HG03354 (cell line): ENCODE data around the gene ITGA5.

Source experiments
- ATAC-seq: cut with Tn5 transposase; IDR thresholded peaks from one replicate; pipeline ENCODE4 v1.9.1; 2021; ENCODE audit warnings: mild to moderate bottlenecking; ENCODE audit not compliant: unreplicated experiment, poor library complexity, severe bottlenecking

ITGA5 gene

DNA sequence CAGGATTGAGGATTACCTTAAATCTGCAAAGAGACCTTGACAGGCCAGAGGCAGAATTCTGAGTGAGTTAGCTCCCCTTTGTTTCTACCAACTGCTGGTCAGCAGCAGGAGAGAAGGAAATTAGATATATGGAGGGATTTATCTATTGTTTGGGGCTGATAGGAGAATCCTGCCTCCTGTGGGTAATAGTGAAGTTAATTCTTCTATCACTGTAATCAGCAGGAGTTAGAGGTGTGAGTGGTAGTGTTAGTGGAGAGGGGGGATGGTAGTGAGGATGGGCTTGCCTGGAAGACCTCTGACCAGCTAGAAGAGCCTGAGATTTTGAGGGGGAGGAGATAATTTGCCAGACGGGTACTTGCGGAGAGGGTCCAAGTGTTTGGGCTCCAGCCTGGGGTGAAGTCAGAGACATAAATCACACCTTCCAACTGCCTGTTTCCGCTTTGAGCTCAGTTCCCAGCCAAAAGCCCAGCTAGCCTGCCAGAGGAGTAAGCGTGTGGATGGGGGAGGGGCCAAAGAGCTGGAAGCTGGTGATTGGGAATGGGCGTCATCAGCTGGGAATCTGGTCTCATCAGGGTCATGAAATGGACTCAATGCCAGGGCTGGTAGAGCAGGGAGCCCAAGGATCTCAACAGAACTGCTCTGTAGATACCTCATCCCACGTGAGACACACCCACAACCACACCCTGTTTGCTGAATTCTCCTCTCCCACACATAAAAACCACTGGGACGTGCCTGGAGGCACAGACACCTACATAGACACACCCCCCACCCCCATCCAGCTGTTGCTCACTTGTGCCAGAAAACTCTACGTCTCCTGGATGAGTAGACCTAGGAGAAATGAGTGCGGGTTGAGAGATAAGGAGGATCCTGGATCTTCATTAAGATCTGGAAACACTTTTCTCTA lies 13.1 kb upstream of the ITGA5 start:
- no peak for ATAC-seq

DNA sequence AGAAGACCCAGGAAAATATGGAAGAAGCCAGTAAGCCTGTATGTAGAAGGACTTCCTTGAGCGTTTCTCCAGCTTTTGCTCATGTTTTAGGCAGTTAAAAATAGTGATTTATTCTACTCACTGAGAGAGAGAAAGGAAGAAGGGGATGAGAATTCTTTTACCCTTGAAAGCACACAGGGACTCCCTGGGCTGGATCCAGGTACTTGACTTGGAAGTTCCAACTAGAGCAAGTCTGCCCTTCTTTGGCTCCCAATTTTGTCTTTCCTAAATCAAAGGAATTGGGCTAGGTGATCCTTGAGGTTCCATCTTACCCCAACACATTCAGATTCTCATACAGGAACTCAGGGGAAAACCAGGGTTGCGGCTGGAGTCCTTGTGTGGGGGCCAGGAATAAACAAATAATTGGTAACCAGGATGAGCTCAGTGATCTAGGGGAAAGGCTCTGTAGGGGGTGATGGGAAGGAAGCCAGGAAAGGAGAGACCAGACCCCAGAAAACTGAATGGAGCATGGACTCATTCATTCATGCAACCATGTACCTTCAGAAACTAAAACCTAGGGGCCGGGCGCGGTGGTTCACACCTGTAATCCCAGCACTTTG lies 11.5 kb upstream of the ITGA5 start:
- no peak for ATAC-seq

DNA sequence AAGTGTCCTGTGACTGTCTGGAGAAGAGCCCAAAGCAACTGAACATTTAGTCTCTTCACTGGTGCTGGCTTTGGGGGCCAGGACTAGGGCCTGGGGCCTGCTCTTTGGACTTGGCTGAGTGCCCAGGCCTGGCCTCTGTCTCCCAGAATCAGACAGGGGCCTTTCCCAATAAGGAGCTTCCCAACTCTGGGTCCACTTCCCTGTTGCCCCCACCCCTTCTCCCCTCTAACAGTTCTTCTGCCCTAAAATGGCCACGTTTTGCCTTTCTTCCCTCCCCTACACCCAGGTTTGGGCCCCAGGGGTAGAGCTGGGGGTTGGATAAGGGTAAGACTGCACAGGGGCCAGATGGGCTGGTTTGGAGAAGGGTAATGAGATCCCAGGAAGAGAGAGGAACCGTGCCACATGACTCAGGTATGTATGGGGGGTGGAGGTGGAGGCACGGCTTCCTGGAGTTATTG lies 10.0 kb upstream of the ITGA5 start:
- ATAC-seq: no peak

DNA sequence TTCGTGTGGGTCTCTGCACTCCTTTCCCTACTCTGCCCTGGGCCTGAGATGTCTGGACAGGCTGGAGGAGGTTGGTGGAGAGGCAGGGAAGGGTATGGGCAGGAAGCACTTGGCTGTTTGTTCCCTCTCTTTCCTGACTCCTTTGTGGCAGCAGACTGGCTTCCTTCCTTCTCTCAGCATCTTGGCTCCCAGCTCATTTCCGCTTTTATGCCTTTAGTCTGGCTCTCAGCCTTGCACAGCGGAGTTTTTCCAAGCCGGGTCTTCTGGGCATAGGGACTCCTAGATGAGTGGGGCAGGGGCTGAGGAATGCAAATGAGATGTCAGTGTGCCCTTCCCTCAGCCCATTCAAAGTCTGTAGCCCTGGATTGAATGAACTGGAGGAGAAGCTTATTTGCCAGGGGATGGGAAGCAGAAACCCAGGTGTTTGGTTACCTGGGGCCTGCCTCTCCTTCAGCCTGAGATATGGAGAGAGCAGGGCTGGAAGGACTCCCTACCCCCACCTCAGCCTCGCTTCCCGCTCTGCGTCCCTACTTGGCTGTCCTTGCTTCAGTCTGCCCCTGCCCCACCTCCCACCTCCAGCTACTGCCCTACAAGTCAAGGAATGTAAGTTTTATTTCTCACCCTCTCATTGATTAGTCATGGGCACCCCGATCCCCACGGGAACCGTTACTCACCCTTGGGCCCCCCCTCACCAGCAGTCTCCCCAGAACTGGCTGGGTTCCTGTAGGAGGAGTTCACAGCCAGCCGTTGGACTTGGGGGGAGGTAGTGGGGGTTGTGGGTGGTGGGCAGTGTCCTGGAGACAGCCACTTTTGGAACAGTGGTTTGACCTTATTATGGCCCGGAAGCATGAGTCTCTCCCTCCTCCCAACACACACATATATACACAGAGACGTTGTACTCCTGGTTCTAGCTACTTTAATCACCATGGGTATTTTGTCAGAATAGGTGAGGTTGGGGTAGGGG lies 9.3 kb upstream of the ITGA5 start:
- ATAC-seq: no peak

DNA sequence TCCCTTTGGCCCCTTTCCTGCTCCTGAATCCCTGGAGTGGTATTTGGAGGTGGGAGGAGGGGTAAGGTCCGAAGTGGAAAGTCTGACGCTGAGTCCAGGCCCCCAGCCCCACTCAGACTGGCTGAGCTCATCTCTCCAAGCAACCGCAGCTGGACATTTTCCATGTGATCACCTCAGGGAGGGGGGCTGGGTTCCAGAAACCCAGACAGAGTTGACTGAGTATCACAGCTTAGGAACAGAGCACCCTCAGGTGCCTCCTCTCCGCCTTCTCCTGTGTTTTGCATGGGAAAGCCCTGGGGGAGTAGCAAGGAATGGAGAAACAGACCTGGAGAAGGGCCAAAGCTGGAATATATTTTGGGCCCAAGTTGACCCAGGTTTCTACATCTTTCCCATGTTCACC lies 8.0 kb upstream of the ITGA5 start:
- ATAC-seq: no peak

DNA sequence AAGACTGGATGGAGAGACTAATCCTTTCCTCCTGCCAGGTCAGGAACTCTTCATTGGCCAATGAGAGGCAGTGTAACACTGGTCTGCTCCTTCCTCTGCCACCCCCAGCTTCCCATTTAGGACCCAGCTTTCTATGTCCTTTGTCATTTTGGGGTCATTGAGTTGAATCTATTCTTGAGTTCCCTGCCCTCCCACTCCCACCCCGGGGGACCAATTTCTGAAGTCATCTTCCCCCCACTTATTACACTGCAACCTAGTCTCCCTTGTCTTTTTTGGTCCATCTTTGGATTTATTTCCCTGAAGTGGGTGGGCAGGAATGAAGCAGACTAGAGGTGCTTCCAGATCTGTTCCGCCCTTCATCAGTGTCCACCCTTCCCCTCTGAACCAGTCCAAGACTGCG lies 7.6 kb upstream of the ITGA5 start:
- no peak for ATAC-seq

DNA sequence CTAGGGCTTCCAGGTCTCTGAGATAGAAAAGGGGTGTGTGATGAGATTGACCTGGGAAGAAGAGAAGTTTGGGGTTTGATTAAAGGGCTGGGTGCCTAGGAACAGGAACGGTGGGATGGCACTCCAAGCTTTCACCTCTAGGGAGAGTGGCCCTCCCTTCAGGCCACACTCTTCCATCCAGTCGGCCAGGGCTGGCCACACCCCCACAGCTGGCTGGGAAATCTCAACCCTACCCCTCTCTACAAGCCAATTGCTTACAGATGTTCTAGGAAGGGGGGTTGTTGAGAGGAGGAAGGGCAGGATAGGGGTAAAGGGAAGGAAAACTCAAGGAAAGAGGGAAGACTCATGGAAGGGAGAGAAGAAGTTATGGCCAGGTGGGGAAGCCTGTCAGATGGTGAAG lies 6.6 kb upstream of the ITGA5 start:
- ATAC-seq: no peak

DNA sequence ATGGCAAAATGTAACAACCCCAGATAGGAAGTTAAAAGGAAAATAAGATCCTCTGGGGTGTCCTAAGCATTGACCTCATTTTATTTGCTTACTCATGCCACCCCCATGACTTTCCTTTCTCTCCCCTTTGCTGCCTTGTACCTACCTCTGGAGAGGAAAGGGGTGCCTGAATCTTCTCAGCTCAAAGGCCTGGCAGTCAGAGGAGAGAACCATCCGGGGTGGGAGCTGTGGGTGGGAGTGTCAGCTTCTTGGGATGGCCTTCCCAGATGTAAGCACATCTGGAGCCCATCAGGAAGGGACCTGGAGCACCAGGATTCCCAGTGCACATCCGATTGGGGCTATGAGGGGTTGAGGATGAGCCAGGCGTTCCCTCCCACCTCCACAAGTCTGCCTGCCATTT lies 5.2 kb upstream of the ITGA5 start:
- ATAC-seq: no peak

DNA sequence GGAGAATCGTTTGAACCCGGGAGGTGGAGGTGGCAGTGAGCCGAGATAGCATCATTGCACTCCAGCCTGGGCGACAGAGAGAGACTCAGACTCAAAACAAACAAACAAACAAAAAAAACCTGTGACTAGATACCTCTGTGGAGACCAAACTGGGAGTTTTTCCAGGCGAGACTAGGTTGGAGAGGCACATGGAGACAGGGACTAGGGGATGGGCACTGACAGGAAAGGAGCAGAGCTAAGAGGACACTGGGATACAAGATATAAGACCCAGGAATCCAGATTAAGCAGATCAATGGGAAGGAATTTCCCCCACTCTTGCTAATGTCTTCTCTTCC lies 4.7 kb upstream of the ITGA5 start:
- ATAC-seq: no peak

DNA sequence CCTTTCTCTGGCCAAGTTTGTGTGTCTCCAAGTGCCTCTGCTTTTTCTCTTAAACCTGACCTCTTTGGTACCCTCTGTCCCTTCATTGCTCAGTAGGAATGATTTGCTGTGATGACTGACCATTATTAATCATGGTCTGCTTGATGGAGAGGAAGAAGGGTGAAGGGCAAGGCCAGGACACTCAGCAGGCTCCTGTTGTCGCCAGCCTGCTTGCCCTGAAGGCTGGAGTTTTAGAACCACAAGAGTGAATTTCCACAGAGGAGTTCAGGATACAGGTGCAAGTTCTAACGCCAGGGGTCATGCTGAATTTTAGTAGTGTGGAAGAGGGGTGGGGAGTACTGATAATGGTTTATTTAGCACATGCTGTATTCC lies 2.8 kb upstream of the ITGA5 start:
- no peak for ATAC-seq

DNA sequence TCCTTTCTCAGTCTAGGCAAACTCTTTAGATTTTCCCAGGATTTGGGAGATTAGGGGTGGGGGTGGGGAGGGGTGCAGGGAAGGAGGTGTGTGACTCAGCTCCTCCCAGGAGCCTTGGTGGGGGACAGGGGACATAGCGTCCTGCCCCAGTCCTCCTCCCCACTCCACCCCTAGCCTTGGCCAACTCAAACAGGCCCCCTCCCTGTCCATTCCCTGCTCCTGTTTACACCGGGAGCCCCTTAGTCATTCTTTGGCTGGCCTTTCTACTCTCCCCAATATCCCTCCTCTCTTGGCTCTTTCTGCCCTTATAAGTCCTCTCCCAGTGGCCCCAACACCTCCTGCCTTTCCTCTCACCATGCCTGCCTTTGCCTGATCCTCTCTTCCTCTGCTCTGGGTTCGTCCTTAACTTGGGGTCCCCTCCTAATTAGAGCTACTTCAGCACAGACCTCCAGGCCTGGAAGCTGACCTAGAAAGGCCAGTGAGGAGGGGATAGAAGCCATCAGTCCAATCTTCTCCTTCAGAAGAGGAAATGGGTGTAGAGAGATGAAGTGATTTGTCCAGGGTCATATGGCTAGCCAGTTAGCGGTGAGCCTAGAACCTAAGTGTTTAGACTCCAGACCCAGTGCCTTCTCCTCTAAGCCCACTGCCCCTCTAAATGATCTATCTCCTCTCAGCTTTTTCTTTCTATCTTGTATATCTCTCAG lies 2.3 kb upstream of the ITGA5 start:
- ATAC-seq: no peak

DNA sequence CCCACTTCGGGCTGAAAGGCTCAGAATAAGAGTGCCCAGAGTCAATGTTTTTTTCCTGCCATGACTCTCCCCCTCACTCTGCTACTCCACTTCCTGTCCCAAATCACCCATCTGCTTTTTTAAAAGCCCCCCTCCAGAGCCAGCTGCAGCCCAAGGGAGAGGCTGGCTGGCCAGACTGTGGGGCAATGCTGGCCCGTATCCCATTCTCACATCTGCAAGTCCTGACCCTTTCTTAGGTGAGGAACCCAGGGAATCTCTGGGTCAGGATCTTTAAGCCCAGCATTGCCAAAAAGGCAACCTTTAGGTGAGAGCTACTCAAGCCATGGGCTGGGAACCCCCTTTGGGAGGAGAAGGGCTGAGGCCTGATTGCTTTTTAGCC lies 1.7 kb upstream of the ITGA5 start:
- ATAC-seq: no peak

DNA sequence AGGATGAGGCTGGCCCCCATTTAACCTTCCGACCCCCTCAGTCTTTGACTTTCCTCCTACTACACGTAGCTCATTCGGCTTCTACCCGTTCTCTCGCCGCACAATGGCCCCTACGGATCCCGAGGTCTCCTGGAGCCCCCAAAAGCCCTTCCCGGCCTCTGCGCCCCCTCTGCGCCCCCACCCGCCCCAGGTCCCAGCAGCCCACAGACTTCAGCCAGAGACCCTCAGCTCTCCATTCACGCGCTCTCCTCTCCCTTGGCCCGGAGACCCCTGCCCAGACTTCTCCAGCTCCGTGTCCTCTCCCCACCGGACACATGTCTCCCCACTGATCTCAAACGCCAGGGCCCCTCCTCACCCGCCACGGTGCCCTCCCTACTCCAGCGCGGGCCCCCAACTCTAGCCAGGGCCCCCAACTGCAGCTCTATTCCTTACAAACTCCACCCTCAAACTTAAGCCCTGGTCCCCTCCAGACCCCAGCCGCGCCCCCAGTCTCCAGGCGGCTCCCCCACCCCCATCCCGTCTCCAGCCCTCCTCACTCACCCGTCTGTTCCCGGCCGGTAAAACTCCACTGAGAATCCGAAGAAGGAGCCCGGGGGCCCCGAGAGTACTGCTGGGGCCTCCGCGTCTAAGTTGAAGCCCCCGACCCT lies 502 bp downstream of the ITGA5 start:
- ATAC-seq: no peak

DNA sequence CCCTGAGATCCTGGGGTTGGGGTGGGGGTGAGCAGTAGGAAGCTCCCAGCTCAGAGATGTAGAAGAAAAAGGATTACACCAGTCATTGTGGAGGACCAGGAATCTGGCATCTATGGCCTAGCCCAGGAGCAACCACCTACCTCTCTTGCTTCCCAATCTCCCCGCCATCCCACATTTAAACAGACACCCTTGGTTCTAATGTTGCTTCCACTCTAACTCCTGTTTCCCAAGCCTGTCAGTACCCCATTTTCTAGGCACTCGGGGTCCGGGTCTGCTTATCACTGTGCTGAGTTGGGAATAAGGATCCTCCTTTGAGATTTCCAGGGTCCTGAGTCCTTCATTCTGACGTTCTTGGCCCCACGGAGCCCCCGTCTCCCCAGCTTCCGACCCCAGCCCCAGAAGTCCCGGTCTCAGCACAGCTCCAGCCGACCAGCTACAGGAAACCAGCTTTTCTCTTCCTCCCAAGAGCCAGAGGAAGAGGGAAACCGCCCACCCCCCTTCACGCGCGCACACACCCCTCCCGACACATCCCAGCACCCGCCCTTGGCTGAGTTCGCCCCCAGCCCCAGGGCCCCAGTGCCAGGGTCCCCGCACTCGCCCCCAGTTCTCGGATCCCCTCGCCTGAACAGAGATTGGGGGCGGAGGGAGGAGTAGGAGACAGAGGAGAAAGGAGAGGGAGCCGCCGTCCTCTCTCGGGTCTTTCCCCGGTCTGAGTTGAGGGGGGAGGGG lies 1.2 kb downstream of the ITGA5 start:
- no peak for ATAC-seq

DNA sequence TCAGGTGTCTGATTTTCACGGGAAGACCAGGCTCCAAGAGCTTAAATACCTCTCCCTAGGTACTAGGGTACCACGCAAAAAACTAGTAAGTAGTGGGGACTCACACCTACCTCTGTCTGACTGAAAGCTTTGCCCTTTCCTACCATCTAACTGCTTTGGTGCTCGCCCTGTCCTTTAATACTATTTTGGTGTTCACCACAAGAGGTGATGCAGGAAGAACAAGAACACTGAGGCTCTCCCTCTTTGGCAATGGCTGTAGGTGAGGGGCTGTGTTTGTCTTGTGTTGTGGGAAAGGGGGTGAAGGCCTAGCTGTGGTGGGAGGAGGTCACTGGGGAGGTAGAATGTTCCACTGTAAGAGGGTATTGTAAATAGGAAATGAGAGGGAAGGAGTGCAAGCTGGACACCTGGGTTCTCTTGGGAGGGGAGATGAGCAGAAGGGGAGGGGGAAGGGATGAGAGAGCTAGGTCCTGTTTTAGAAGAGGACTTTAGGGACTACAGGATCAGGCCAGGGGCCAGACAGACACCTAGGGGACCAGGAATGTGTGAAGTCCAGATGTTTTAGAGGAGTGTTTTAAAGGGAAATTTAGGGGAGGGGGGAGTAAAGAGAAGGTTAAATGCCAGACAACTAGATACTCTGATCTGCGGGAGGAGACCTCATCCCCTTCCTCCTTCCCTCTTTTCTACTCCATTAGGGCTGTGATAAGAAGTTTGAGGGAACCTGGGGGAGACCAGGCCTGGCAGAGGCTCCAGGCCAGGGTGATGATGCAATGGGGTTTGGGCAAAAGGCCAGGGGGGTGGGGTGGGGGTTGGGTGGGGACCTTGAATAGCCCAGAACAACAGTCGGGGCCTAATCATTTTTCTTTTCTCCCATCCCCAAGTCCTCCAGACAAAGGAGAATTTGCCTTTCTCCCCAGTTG lies 2.1 kb downstream of the ITGA5 start:
- no peak for ATAC-seq

DNA sequence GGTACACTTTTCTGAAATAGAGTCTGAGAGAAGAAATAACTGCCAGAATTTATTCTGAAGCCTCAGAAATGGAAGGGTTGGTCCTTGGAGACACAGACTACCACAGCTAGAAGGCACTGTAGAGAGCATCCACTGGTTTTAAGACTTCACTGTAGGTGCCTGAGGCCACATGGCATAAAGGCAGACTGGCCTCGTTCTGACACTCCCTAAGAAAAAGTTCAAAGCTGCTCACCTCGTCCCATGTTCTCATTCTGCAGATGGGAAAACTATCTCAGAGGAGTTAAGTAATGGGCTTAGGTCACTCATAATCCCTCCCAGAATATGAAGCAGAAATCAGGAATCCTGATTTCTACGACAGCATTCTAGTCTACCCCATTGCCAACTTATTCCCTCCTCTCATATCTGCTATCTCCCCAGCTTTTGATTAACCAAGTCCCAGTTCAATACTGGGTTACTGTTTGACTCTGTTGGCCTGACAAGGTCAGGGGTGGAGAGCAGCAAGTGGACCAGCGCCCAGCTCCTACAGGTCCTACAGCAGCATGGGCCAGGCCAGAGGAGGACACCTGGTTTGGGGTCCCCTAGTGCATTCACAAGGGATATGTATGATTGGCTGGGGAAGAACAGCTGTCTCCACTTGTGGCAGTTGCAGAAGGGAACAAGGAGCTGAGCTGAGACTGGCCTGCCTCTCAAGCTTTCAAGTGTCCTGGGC lies 3.7 kb downstream of the ITGA5 start:
- ATAC-seq: no peak
